Measurements from ENCODE around the gene ZNF560.
"Not testable (repeated sequence)": the region's sequence is repeated elsewhere in the genome, so short reads cannot be mapped to it uniquely, and the experiment has no call there.

The ZNF560 gene

DNA sequence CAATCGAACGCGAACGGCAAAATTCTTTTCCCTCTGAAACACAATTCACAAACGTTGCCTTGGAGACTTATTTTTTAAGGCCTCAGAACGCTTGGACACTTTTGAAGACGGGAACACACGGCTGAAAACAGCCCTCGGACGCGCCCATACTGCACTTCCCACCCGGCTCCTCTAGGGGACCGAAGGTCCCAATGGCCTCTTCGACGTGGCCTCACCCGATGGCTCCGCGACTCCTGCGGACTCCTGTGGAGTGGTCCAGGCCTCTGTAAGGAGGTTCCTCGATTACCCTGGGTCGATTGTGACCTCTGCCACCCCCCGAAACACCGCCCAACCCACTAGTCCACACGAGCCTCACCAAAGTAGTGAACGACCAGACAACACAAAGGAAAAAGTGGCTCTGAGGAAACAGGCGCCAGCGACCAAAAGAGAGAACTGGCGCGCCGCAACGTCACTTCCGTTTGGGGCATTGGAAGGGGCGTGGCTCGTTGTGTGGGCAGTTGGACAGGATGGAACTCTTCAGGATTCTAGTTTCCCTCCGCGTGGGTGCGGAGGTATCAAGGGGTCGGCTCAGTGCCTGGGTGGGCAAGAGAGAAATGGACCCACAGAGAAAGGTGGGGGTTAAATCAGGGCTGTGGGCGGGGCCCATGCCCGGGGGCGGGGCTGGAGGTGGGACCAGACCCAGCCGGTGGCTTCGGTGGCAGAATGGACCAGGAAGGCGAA, at the start of gene ZNF560:
Gene ZNF560, minus strand, starts transcription at position 434 of the 720 bp plus-strand sequence. CDS start 23,303 bp downstream, outside the sequence.
- no peak for DNase-seq

DNA sequence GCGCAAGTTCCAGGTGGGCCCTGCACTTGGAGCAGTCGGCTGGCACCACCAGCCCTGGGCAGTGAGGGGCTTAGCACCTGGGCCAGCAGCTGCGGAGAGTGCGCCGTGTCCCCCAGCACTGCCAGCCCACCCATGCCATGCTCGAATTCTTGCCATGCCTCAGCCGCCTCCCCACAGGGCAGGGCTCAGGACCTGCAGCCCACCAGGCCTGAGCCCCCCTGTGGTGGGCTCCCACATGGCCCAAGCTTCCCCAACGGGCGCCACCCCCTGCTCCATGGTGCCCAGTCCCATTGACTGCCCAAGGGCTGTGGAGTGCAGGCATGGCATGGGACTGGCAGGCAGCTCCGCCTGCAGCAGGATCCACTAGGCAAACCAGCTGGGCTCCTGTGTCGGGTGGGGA, 49.5 kb upstream of the ZNF560 start:
- DNase-seq, result no peak

DNA sequence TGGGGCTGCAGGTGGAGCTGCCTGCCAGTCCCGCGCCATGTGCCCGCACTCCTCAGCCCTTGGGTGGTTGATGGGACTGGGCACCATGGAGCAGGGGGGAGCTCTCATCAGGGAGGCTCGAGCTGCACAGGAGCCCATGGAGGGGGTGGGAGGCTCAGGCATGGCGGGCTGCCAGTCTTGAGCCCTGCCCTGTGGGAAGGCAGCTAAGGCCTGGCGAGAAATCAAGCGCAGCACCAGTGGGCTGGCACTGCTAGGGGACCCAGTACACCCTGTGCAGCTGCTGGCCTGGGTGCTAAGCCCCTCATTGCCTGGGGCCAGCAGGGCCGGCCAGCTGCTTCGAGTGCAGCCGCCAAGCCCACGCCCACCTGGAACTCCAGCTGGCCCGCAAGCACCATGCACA, 42.9 kb upstream of the ZNF560 start:
- DNase-seq, result not testable (repeated sequence)

DNA sequence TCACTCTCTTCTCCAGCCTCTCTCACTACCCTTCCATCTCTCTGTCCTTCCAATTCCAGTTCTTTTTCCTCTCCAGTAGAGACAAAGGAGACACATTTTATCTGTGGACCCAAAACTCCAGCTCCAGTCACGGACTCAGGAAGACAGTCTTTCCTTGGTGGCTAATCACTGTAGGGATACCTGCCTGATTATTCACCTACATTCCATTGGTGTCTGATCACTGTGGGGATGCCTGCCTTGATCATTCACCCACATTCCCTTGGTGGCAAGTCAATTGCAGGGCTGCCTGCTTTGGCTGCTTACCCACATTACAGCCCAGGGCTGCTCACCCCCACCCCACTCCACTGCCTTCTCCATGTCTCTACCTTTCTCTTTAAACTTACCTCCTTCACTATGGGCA, 41.5 kb upstream of the ZNF560 start:
- DNase-seq, result not testable (repeated sequence)

DNA sequence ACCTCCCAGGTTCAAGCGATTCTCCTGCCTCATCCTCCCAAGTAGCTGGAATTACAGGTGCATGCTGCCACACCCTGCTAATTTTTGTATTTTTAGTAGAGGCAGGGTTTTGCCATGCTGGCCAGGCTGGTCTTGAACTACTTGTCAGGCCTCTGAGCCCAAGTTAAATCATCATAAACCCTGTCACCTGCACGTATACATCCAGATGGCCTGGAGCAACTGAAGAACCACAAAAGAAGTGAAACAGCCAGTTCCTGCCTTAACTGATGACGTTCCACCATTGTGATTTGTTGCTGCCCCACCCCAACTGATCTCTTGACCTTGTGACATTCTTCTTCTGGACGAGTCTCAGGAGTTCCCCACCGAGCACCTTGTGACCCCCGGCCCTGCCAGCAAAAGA, 40.8 kb upstream of the ZNF560 start:
- not testable (repeated sequence) for DNase-seq

DNA sequence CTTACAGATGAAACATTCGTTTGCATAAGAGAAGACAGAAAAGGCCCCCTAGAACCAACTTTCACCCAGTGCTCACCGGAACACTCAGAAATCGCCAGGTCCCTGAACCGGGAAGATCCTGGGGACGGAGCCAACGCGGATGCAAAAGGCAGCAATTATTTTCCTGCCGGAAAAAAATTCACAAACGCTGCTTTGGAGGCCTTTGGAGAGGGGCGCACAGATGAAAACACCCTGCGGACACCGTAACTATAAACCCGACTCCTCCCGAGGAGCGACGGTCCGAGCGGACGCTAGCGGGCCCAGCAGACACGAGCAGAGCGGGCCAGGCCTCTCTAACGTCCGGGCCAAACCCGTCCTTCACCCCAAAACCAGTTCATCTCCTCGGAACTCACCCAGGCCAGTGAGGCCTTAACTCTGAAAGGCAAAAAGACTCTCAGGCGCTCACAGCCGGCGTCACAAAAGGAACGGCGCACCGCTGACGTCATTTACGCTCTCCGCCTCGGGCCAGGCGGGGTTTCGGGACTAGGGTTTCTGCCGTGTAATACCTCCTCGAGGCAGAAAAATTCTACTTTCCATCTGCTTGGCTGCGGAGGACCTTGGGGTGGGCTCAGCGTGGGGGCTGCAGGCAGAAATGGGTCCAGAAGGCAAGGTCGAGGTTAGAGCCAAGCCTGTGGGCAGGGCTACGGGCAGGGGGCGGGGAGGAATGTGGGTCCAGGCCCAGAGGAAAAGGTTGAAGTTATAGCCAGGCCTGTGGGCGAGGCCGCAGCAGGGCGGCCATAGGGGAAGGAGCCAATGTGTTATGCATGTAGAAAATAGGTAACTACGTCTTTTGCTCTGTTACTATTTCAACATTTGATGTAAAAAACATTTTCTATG, 40.0 kb upstream of the ZNF560 start, which contains the start of gene ZNF426:
Gene ZNF426, minus strand, starts transcription at position 463 of the 876 bp plus-strand sequence. CDS start 2,413 bp downstream, outside the sequence.
- peak; percentile 62 for DNase-seq

DNA sequence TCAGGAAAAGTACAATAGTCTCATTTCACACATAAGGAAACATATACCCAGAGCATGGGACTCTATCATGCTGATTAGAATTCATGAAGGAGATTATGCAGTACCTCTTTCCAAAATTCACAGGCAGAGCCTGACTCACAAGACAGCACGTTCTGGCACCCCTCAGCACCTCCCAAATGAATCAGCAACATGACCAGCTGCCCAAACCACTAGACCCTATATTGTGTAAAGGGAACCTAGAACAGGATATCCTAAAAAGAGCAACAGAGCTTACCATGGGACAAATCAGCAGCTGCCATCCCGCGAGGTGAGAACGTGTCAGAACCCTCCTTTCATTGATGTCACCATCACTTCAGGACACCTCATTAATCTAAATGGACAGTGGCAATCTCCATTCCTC, 37.5 kb upstream of the ZNF560 start:
- no peak for DNase-seq

DNA sequence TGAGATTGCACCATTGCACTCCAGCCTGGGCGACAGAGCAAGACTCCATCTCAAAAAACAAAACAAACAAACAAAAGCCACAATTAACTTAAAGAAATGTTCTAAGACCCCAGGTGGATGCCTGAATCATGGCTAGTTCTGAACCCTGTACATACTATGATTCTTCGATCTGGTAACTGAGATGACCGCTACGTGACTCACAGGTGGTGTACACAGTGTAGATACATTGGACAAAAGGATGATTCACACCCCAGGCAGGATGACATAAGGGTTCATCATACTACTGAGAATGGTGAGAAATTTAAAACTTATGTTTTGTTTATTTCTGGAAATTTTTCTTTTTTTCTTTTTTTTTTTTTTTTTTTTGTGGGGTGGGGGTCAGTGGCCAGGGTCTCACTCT, 33.5 kb upstream of the ZNF560 start:
- DNase-seq, result no peak

DNA sequence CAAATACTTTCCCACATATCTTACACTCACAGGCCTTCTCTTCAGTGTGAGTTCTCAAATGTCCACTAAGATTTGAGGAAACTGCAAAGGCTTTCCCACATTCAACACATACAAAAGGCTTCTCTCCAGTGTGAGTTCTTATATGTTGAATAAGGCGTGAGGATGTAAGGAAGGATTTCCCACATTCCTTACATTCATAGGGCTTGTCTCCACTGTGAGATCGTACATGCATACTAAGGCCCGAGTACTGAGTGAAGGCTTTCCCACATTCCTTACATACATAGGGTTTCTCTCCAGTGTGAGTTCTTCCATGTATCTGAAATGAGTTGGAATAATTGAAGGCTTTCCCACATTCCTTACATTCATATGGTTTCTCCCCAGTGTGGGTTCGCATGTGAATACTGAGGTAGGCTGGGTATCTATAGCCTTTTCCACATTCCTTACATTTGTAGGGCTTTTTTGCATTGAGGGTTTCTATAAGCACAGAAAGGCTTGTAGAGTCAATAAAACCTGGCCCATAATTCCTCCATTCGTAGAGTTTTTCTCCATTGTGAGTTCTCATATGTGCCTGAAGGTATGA, 30.4 kb upstream of the ZNF560 start:
- DNase-seq, result no peak

DNA sequence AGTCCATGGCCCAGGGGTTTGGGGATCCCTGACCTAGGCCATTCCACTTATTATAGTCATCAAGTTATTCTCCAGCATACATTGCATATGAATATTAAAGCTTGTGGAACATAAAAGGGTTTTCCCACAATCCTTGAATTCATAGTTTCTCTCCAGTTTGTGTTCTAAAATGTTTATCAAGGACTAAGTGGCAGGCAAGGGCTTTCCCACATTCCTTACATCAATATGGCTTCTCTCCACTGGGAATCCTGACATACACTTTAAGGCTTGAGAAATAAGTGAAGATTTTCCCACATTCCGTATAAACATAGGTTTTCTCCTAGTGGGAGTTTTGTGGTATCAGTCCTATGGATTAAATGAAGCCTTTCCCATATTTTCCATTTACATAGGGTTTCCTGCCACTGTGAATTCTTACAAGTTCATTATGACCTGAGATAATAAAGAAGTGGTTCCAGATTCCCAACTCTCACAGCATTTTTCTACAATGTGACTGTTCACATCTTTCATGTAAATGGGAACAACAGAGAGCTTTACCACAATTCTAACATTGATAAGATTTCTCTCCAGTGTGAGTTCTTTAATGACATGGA, 25.6 kb upstream of the ZNF560 start:
- DNase-seq, result no peak

DNA sequence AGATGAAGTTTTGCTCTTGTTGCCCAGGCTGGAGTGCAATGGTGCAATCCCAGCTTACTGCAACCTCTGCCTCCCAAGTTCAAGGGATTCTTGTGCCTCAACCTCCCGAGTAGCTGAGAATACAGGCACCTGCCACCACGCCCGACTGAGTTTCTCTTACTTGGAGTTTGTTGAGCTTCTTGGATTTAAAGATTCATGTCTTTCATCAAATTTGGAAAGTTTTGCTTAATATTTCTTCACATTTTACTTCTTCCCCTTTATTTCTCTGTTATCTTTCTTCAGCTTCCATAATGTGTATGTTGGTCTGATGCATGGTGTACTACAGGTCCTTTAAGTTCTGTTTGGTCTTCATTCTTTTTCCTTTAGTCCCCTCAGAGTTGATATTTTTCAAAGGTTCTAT, 8.9 kb upstream of the ZNF560 start:
- DNase-seq, result no peak

DNA sequence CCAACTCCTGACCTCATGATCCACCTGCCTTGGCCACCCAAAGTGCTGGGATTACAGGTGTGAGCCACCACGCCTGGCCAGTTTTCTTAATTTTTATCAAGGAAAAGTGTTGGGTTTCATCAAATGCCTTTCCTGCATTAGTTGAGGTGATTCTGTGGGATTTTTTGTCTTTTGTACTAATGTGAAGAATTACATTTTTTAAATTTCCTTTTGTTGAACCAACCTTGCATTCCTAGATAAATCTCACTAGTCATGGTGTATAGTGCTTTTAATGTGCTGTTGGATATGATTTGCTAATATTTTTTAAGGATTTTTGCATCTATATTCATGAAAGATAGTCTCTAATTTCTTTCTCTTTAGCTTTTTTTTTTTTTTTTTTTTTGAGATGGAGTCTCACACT, 2.4 kb upstream of the ZNF560 start:
- DNase-seq, result no peak

DNA sequence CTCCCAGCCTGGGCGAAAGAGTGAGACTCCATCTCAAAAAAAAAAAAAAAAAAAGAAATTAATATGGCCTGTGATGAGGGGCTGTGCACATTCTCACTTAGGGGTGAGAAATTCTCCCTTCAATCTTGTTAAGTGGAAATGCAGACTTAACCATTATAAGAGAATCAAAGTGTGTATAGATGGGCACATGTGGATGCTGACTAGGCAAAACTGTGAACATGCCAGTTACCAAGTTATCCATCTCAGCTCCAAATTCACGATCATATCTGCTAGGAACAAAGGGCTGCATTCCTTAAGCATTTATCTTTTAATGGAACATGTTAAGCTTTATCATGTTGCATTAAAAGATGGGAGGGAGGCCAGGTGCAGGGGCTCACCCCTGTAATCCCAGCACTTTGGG, 4.3 kb downstream of the ZNF560 start:
- DNase-seq, result no peak

DNA sequence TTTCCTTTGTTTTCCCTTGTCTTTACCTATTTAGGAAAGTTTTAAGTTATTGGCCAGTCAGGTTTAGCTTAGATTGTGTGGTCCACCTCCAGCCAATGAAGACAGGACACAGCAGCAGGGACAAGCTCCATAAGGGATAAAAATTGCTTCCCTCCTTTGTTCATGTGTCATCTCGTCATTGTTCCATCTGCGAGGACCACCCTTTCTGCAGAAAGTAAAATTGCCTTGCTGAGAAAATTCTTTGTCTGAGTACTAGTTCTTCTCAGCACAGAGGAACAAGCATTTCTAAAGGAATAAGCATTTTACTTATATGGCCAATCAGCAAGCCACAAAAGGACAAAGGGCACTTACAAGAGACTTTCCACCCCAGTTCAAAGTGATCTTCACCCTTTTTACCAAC, 11.4 kb downstream of the ZNF560 start:
- DNase-seq, result no peak

DNA sequence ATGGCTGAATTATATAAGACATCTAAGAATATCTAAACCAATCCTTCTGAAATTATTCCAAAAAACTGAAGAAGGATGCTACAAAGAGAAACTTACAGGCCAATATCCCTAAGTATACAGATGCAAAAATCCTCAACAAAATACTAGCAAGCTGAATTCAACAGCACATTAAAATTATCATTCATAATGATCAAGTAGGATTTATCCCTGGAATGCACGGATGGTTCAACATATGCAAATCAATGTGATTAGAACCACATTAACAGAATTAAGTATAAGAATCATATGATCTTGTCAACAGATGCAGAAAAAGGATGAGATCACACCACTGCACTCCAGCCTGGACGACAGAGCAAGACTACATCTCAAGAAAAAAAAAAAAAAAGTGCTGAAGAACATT, 13.3 kb downstream of the ZNF560 start:
- no peak for DNase-seq

DNA sequence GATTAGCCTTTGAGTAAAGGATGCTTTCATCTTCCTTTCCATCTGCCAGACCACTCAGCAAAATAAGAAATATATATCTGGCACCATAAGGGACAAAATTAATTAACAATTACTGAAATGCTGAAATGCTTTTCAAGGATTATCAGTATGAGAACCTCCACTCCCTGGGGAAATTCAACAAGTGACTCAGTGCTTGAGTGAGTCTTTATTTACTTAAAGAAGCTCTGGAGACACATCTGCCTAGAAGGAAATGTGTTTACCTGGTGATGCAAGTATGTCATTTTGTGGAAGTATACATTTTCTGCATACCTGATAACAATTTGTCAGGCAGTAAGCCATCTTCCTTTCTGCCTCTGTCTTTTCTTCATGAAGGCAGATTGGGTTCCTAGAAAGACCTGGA, 23.4 kb downstream of the ZNF560 start:
- no peak for DNase-seq

DNA sequence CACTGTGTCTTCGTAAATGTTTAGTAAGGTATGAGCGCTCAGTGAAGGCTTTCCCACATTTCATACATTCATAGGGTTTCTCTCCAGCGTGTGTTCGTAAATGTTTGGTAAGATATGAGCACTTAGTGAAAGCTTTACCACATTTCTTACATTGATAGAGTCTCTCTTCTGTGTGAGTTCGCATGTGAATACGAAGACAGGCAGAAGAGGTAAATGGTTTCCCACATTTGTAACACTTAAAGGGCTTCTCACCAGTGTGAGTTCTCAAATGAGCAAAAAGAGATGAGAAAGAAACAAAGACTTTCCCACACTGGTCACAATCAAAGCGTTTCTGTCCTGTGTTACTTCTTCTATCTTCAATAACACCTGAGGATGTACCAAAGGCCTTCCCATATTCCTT, 31.3 kb downstream of the ZNF560 start:
- DNase-seq, result no peak

DNA sequence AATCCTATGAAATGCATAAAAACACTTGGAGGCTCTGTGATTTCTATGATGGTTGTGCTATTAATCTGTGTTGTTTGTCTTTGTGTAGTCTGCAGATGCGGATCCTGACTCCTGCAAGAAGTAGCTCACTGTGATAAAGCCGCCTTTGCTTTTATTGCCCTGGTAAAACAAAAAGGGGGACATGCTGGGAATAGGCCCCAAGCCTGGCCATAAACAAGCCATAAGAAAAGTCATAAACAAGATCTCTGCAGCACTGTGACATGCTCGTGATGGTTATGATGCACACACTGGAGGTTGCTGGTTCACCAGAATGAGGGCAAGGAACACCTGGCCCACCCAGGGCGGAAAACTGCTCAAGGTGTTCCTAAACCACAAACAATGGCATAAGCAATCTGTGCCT, 36.5 kb downstream of the ZNF560 start:
- no peak for DNase-seq

DNA sequence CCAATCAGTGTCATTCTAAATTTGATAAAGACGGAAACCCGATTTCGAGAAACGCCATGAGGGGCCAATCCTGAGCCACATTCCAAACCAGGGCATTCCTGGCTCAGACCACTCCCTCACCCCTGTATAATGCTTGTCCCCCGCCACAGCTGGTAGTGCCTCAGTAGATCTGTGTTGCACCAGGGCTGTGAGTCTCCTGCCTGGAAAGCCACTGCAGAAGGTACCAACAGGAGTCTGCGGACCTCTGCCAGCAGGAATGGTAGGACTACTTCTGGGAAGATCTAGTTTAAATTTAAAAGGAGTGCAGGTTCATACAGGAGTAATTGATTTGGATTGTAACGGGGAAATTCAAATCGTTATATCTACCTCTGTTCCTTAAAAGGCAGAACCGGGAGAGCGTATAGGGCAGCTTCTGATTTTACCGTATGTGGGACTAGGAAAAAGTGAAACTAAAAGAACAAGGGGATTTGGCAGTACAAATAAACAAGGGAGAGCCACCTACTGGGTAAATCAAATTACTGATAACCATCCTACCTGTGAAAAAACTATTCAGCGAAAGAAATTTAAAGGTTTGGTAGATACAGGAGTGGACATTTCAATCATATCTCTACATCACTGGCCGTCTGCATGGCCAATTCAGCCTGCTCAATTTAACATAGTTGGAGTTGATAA, 42.3 kb downstream of the ZNF560 start:
- no peak for DNase-seq

DNA sequence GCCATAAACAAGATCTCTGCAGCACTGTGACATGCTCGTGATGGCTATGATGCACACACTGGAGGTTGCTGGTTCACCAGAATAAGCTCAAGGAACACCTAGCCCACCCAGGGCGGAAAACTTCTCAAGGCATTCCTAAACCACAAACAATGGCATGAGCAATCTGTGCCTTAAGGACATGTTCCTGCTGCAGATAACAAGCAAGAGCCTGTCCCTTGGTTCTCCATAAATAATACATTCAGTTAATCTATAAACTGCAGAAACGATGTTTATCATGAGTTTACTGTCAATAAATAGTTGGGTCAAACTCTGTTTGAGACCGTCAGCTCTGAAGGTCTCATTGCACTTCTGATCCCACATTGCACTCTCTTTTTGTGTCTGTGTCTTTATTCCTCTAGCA, 44.5 kb downstream of the ZNF560 start:
- no peak for DNase-seq

DNA sequence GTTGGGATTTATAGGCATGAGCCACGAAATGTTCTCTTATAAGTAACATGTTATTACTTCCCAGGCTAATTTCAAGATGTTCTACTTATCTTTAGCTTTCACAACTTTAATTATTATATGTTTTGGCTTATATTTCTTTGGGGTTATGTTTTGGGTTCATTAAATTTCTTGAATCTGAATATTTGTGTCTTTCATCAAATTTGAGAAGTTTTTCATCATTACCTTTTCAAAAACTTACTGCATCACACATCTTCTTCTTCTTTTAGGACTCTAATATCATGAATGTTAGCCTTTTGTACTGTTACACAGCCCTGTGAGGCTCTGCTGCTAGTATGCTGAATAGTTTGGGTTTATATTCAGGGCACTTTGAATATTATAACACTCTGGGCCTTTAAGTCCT, 53.4 kb downstream of the ZNF560 start:
- DNase-seq, result no peak

DNA sequence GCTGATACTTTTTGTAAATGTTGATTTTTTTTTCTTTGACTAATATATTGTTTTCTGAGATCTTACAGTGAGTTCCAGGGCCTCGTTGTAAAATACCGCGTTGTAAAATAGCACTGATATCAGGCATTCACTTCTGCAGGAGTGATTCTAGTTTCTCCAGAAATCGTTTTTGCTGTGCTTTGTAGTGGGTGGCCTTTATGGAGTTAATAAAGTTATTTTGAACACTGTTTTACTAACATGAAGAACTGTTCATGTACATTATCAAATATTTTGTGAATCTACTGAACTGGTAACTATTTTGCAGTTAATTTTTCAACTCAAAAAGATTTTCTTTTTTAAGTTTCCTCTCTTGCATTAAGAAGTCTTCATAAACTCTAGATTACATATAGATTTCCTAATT, 62.1 kb downstream of the ZNF560 start:
- no peak for DNase-seq

Measured in NCI-H2107 (cell line).